Calu3 (cell line): ENCODE results near the gene CENPH. TPM values are rescaled to one million over a fixed set of nuclear protein-coding genes. Genes with fewer than 3 reads are reported as not detected.
"Not testable (repeated sequence)": the region's sequence is repeated elsewhere in the genome, so short reads cannot be mapped to it uniquely, and the experiment has no call there.

Experiments
- Bru-seq: library from RNA; stranded (reverse); fragments of 400-500 nt; gene quantifications from one replicate; lab custom pipeline; 2021; lab: Mats Ljungman, UMichigan
- BruChase-seq, 2 experiments: library from RNA; stranded (reverse); fragments of 400-500 nt; gene quantifications; one replicate each; lab custom pipeline; 2021; lab: Mats Ljungman, UMichigan
- BruUV-seq: library from RNA; stranded (reverse); fragments of 400-500 nt; replicated peaks from 2 replicates; lab custom pipeline; 2021; lab: Mats Ljungman, UMichigan
- CTCF ChIA-PET: fragments of 300-600 bp; sonication (Branson Sonifier 250); formaldehyde crosslinking; loops from one replicate; lab custom pipeline; 2022; ENCODE audit warnings: antibody characterized with exemption; lab: Charles Lee
- DNase-seq: peaks from one replicate; pipeline ENCODE4 v3.0.0; 2022
- H3K27ac Mint-ChIP-seq: one replicate; pipeline ENCODE4 v1.8.0; 2022; ENCODE audit warnings: mixed read lengths; ENCODE audit not compliant: unreplicated experiment
- H3K27me3 Mint-ChIP-seq: one replicate; pipeline ENCODE4 v1.8.0; 2022; ENCODE audit warnings: mixed read lengths; ENCODE audit not compliant: unreplicated experiment
- H3K36me3 Mint-ChIP-seq: one replicate; pipeline ENCODE4 v1.8.0; 2022; ENCODE audit warnings: mild to moderate bottlenecking, moderate library complexity, mixed read lengths; ENCODE audit not compliant: insufficient read depth, unreplicated experiment
- H3K4me1 Mint-ChIP-seq: one replicate; pipeline ENCODE4 v1.8.0; 2022; ENCODE audit warnings: mild to moderate bottlenecking, low read depth, mixed read lengths; ENCODE audit not compliant: unreplicated experiment
- H3K4me3 Mint-ChIP-seq: one replicate; pipeline ENCODE4 v1.8.0; 2022; ENCODE audit warnings: mild to moderate bottlenecking, low read depth, moderate library complexity, mixed read lengths; ENCODE audit not compliant: unreplicated experiment
- H3K9me3 Mint-ChIP-seq: one replicate; pipeline ENCODE4 v1.8.0; 2022; ENCODE audit warnings: low read depth, mixed read lengths; ENCODE audit not compliant: unreplicated experiment
- intact Hi-C: fragments of 100-400 bp; cut with micrococcal nuclease; formaldehyde crosslinking; loops from one replicate; pipeline ENCODE4 v1.10.0; 2022; ENCODE audit not compliant: unreplicated experiment
- long read RNA-seq: library from polyadenylated mRNA; stranded (forward); transcript quantifications from one replicate; pipeline ENCODE4 v2.0.0, GENCODE V29; 2022
- total RNA-seq: library from RNA; stranded (reverse); gene quantifications from 2 replicates; pipeline ENCODE4 v1.2.3, GENCODE V29; 2022
- TF ChIP-seq, protein P1 (sequence below): fragments of 200-600 bp; IDR thresholded peaks from one replicate; pipeline ENCODE4 v1.8.0; 2022; ENCODE audit warnings: antibody characterized with exemption; ENCODE audit not compliant: unreplicated experiment

The CENPH gene
- total RNA-seq (17.0 and 17.7 TPM in 2 replicates), Bru-seq, nascent RNA (percentile 68 among the genes with signal in this experiment), BruChase-seq, experiment 1, labeled RNA remaining after a 6-hour chase (percentile 73 among the genes with signal in this experiment), BruChase-seq, experiment 2, labeled RNA remaining after a 2-hour chase (percentile 69 among the genes with signal in this experiment)
- long read RNA-seq, transcript CENPH-201 (9 exons, 1,389 nt): major isoform, 25 of 33 reads
- long read RNA-seq, partial matches to known transcripts: 6 of 33 reads
- long read RNA-seq, other reads (novel, unspliced or antisense): 2 of 33 reads

DNA sequence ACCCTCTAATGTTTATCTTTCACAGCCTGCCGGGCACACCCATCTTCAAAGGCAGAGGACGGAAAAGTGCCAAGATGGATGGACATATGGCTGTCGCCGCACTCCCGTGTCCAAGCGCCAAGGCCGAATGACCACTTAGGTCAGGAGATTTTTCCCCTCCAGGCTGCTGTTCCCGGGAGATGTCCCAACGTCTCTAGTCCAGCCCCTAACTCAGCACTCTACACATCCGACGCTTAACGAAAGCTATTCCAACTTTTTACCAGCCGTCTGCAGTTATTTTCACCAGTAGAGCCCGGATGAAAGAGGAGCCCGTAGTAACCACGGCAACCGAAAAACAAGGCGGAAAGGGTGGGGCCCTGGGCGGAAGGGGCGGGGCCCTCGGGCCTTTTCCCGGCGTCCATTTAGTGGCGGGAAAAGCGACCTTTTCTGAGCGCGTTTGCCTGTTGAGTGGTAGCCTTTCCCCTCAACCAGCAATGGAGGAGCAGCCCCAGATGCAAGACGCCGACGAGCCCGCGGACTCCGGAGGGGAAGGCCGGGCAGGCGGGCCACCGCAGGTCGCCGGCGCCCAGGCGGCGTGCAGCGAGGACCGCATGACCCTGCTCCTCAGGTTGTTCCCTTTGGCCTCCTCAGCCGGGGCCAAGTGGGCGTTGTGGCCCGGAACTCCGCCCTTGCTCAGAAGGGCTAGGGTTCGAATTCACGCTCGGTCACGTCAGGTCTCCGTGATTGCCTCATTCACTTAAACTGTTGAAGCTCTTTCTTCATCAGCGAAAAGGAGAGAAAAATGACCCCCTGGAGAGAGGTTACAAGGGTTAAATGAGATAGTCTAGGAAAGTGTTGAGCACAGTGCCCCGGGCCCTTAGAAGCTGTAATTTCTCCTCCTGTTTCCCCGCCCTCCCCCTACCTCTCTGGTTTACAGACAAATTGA lies at the start of gene CENPH:
CENPH (plus strand) TSS at position 422 of the 925 bp plus-strand sequence; CDS start at position 474, 52 bp downstream.
- no peaks in the 10 kb centered on the region for H3K27me3 Mint-ChIP-seq
- no TSS peak for BruUV-seq
- no peaks in the 10 kb centered on the region for H3K9me3 Mint-ChIP-seq
- no peaks in the 10 kb centered on the region for H3K4me1 Mint-ChIP-seq
- H3K27ac Mint-ChIP-seq: peak within 1 kb of the TSS; percentile 97
- H3K36me3 Mint-ChIP-seq: peaks cover 22% of the 10 kb centered on the region
- CTCF ChIA-PET: interaction anchor here (0.8 kb wide), 1 partner anchor 18 kb away, joined by 3 read pairs; no protein-coding TSS in a partner anchor
- intact Hi-C loops: loop anchor here (10.0 kb wide), 1 partner anchor 45 kb away; the partner anchor contains the start of gene CDK7
- TF ChIP-seq, protein P1, sequence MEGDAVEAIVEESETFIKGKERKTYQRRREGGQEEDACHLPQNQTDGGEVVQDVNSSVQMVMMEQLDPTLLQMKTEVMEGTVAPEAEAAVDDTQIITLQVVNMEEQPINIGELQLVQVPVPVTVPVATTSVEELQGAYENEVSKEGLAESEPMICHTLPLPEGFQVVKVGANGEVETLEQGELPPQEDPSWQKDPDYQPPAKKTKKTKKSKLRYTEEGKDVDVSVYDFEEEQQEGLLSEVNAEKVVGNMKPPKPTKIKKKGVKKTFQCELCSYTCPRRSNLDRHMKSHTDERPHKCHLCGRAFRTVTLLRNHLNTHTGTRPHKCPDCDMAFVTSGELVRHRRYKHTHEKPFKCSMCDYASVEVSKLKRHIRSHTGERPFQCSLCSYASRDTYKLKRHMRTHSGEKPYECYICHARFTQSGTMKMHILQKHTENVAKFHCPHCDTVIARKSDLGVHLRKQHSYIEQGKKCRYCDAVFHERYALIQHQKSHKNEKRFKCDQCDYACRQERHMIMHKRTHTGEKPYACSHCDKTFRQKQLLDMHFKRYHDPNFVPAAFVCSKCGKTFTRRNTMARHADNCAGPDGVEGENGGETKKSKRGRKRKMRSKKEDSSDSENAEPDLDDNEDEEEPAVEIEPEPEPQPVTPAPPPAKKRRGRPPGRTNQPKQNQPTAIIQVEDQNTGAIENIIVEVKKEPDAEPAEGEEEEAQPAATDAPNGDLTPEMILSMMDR: no peak
- H3K4me3 Mint-ChIP-seq: peak within 1 kb of the TSS; percentile 91
- peak; percentile 95 for DNase-seq

DNA sequence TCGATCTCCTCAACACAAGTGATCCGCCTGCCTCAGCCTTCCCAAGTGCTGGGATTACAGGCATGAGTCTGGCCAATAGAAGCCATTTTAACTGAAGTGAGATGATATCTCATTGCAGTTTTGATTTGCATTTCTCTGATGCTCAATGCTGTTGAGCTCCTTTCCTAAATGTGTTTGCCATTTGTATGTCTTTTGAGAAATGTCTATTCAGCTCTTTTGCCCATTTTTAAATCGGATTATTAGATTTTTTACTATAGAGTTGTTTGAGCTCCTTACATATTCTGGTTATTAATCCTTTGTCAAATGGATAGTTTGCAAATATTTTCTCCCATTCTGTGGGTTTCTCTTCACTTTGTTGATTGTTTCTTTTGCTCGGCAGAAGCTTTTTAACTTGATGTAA lies 49.1 kb upstream of the CENPH start:
- H3K4me1 Mint-ChIP-seq, H3K4me3 Mint-ChIP-seq, intact Hi-C loops, H3K36me3 Mint-ChIP-seq, BruUV-seq, CTCF ChIA-PET, H3K27me3 Mint-ChIP-seq, H3K27ac Mint-ChIP-seq, DNase-seq, H3K9me3 Mint-ChIP-seq: not testable (repeated sequence)

DNA sequence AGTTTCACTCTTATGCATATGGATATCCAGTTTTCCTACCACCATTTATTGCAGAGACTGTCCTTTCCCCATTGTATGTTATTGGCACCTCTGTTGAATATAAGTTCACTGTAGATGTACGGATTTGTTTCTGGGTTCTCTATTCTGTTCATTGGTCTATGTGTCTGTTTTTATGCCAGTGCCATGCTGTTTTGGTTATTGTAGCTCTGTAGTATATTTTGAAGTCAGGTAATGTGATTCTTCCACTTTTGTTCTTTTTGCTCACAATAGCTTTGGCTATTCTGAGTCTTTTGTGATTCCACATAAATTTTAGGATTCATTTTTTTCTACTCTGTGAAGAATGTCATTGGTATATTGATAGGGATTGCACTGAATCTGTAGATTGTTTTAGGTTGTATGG lies 48.6 kb upstream of the CENPH start:
- no peak for DNase-seq
- TF ChIP-seq, protein P1: no peak
- Mint-ChIP-seq H3K4me1 (no peaks in the 10 kb centered on the region), H3K4me3 (no peak overlapping the region), H3K27ac (no peak overlapping the region), H3K27me3 (no peaks in the 10 kb centered on the region), H3K9me3 (no peaks in the 10 kb centered on the region), H3K36me3 (no peaks in the 10 kb centered on the region)
- BruUV-seq: no TSS peak
- CTCF ChIA-PET: no interaction called here
- intact Hi-C loops: no loop called here

GRCh38 chr5:69148576-69148975 lies 40.8 kb upstream of the CENPH start:
- intact Hi-C loops, H3K4me1 Mint-ChIP-seq, H3K36me3 Mint-ChIP-seq, H3K27me3 Mint-ChIP-seq, H3K4me3 Mint-ChIP-seq, CTCF ChIA-PET, DNase-seq, H3K27ac Mint-ChIP-seq, H3K9me3 Mint-ChIP-seq, BruUV-seq: not testable (repeated sequence)

GRCh38 chr5:69148981-69149675 lies 40.3 kb upstream of the CENPH start:
- no peaks in the 10 kb centered on the region for H3K36me3 Mint-ChIP-seq
- BruUV-seq: no TSS peak
- no peaks in the 10 kb centered on the region for H3K4me1 Mint-ChIP-seq
- H3K27me3 Mint-ChIP-seq: no peaks in the 10 kb centered on the region
- no peak overlapping the region for H3K27ac Mint-ChIP-seq
- H3K4me3 Mint-ChIP-seq: no peak overlapping the region
- CTCF ChIA-PET: no interaction called here
- DNase-seq: no peak
- intact Hi-C loops: no loop called here
- no peaks in the 10 kb centered on the region for H3K9me3 Mint-ChIP-seq
- TF ChIP-seq, protein P1: no peak
